K562 (cell line): Measurements from ENCODE around the gene ANO8. TPM values are rescaled to one million over a fixed set of nuclear protein-coding genes. Genes with fewer than 3 reads are reported as not detected.

ENCODE experiments used
- BMI1 ChIP-seq: fragments of 150-350 bp; IDR thresholded peaks from 2 replicates; pipeline ENCODE4 v1.6.1; 2014; ENCODE audit warnings: low read length
- CHD2 ChIP-seq: IDR thresholded peaks from 2 replicates; pipeline ENCODE4 v1.6.1; 2011; ENCODE audit warnings: low read depth, low read length
- FOXK1 ChIP-seq: sonication (generic); formaldehyde crosslinking; IDR thresholded peaks from 2 replicates; pipeline ENCODE4 v1.8.0; 2022; ENCODE audit warnings: missing genetic modification reagents, mild to moderate bottlenecking, borderline replicate concordance
- HMGN3 ChIP-seq: IDR thresholded peaks from 2 replicates; pipeline ENCODE4 v1.6.1; 2011; ENCODE audit warnings: borderline replicate concordance, low read depth, mild to moderate bottlenecking, mixed read lengths, low read length; ENCODE audit not compliant: insufficient read length; ENCODE audit errors: extremely low read depth
- KDM2B ChIP-seq: fragments of 250-450 bp; sonication (Bioruptor Pico); IDR thresholded peaks from 2 replicates; pipeline ENCODE4 v1.8.0; 2021; ENCODE audit warnings: mild to moderate bottlenecking, moderate library complexity
- NELFE ChIP-seq: IDR thresholded peaks from 2 replicates; pipeline ENCODE4 v1.6.1; 2011; ENCODE audit warnings: mild to moderate bottlenecking; ENCODE audit not compliant: insufficient read depth, insufficient read length
- NFIC ChIP-seq: fragments of 450-650 bp; IDR thresholded peaks from 2 replicates; pipeline ENCODE4 v1.6.1; 2017; ENCODE audit warnings: mild to moderate bottlenecking, inconsistent platforms
- NFRKB ChIP-seq: fragments of 450-650 bp; IDR thresholded peaks from 2 replicates; pipeline ENCODE4 v1.6.1; 2016; ENCODE audit warnings: low read depth
- POLR2AphosphoS5 ChIP-seq: IDR thresholded peaks from 2 replicates; pipeline ENCODE4 v1.6.1; 2011; ENCODE audit warnings: mild to moderate bottlenecking, low read depth, low read length, moderate library complexity; ENCODE audit not compliant: control insufficient read depth, insufficient read depth
- RNF219 ChIP-seq: fragments of 250-450 bp; sonication (Bioruptor Pico); IDR thresholded peaks from 2 replicates; pipeline ENCODE4 v1.5.0; 2022; ENCODE audit warnings: mild to moderate bottlenecking
- SMARCA4 ChIP-seq: fragments of 450-650 bp; IDR thresholded peaks from 2 replicates; pipeline ENCODE4 v1.6.1; 2016
- SREBF2 ChIP-seq: sonication (generic); formaldehyde crosslinking; IDR thresholded peaks from 2 replicates; pipeline ENCODE4 v1.4.0; 2020; ENCODE audit warnings: mild to moderate bottlenecking, missing genetic modification reagents
- VEZF1 ChIP-seq: fragments of 200-800 bp; sonication (Bioruptor generic); IDR thresholded peaks from 2 replicates; pipeline ENCODE4 v1.6.1; 2017; ENCODE audit warnings: missing genetic modification characterization, missing compliant biosample characterization
- ZNF282 ChIP-seq: sonication (generic); formaldehyde crosslinking; IDR thresholded peaks from 2 replicates; pipeline ENCODE4 v1.8.1; 2023; ENCODE audit warnings: missing genetic modification reagents
- ZNF431 ChIP-seq: sonication (generic); formaldehyde crosslinking; IDR thresholded peaks from 2 replicates; pipeline ENCODE4 v1.8.0; 2022; ENCODE audit warnings: mild to moderate bottlenecking, missing genetic modification reagents
- ZNF780A ChIP-seq: fragments of 250-450 bp; sonication (Bioruptor Pico); IDR thresholded peaks from 2 replicates; pipeline ENCODE4 v1.5.0; 2021; ENCODE audit warnings: mild to moderate bottlenecking
- polyA plus RNA-seq, 8 experiments: library from polyadenylated mRNA; depleted of rRNA in 4 of 8; stranded (reverse) in 5 of 8; unstranded in 3 of 8; fragments of >200 nt; fragmentation: Nextera tagmentation in 2 of 8; fragmentation: Illumina TruSeq in 1 of 8; extraction: Ambion mirVana in 2 of 8; extraction: Trizol in 1 of 8; gene quantifications; 2 replicates each; pipeline versions ENCODE4 v1.2.1 to v1.2.3, GENCODE V29; 2011 to 2014; ENCODE audit warnings: inconsistent platforms in 1 of 8, missing spikeins in 1 of 8
- total RNA-seq, 7 experiments: library from RNA; depleted of rRNA in 6 of 7; stranded (reverse); fragments of >200 nt in 6 of 7; fragmentation: Illumina TruSeq in 2 of 7; extraction: Trizol in 2 of 7; gene quantifications; 2 replicates each; pipeline versions ENCODE4 v1.2.1 to v1.2.3, GENCODE V29; 2011 to 2021; ENCODE audit warnings: low replicate concordance in 1 of 7
- TF ChIP-seq, protein P1 (sequence below): sonication (generic); formaldehyde crosslinking; IDR thresholded peaks from 2 replicates; pipeline ENCODE4 v1.8.0; 2022; ENCODE audit warnings: mild to moderate bottlenecking, missing genetic modification reagents
- TF ChIP-seq, protein P2 (sequence below): sonication (generic); formaldehyde crosslinking; IDR thresholded peaks from 2 replicates; pipeline ENCODE4 v1.8.0; 2022; ENCODE audit warnings: mild to moderate bottlenecking, missing genetic modification reagents, borderline replicate concordance
- TF ChIP-seq, protein P3 (sequence below): fragments of 450-650 bp; IDR thresholded peaks from 2 replicates; pipeline ENCODE4 v1.6.1; 2017; ENCODE audit warnings: antibody characterized with exemption

Gene ANO8
- total and polyA plus RNA-seq, 9 of the 15 experiments (the other 6 are each of a cell fraction or from before 2014, with no cell fraction given), result 0.07 to 7.6 (median 2.3) TPM; not detected in 1

DNA sequence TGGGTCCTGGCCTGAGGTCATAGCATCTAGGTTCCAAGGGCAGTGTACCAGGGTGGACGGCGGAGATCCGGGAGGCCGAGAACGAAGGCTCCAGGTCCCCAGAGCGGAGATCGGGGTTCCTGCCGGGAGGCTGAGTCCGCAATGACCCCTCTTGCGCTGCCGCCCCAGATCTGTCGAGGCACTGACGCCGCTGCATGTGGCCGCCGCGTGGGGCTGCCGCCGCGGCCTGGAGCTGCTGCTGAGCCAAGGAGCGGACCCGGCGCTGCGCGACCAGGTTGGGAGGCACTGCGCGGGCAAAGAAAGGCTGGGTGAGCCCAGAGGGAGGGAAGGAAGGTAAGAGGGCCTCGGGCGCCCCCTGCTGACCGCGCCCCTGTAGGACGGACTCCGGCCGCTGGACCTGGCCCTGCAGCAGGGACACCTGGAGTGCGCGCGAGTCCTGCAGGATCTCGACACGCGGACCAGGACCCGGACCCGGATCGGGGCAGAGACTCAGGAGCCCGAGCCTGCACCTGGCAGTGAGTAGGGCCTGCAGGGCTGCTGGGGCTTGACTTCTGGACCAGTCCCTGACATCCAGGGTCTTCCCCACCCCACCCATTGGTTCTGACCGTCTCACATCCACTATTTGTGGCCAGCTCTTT lies 52.0 kb downstream of the ANO8 start (continued):
- no peak for TF ChIP-seq ZNF282 (CRISPR knock-in tag)
- TF ChIP-seq NFRKB, result no peak
- TF ChIP-seq, protein P1, sequence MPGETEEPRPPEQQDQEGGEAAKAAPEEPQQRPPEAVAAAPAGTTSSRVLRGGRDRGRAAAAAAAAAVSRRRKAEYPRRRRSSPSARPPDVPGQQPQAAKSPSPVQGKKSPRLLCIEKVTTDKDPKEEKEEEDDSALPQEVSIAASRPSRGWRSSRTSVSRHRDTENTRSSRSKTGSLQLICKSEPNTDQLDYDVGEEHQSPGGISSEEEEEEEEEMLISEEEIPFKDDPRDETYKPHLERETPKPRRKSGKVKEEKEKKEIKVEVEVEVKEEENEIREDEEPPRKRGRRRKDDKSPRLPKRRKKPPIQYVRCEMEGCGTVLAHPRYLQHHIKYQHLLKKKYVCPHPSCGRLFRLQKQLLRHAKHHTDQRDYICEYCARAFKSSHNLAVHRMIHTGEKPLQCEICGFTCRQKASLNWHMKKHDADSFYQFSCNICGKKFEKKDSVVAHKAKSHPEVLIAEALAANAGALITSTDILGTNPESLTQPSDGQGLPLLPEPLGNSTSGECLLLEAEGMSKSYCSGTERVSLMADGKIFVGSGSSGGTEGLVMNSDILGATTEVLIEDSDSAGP (CRISPR knock-in tag), result no peak
- no peak for TF ChIP-seq ZNF780A (CRISPR knock-in tag)
- TF ChIP-seq SREBF2, result no peak
- TF ChIP-seq, protein P2, sequence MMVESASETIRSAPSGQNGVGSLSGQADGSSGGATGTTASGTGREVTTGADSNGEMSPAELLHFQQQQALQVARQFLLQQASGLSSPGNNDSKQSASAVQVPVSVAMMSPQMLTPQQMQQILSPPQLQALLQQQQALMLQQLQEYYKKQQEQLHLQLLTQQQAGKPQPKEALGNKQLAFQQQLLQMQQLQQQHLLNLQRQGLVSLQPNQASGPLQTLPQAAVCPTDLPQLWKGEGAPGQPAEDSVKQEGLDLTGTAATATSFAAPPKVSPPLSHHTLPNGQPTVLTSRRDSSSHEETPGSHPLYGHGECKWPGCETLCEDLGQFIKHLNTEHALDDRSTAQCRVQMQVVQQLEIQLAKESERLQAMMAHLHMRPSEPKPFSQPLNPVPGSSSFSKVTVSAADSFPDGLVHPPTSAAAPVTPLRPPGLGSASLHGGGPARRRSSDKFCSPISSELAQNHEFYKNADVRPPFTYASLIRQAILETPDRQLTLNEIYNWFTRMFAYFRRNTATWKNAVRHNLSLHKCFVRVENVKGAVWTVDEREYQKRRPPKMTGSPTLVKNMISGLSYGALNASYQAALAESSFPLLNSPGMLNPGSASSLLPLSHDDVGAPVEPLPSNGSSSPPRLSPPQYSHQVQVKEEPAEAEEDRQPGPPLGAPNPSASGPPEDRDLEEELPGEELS (CRISPR knock-in tag), result peak; percentile 52; the same call in 1 of the 2 replicates
- peak; percentile 81; the same call in 1 of the 2 replicates for TF ChIP-seq KDM2B (CRISPR knock-in tag)
- TF ChIP-seq FOXK1 (CRISPR knock-in tag), result no peak
- TF ChIP-seq, protein P3, sequence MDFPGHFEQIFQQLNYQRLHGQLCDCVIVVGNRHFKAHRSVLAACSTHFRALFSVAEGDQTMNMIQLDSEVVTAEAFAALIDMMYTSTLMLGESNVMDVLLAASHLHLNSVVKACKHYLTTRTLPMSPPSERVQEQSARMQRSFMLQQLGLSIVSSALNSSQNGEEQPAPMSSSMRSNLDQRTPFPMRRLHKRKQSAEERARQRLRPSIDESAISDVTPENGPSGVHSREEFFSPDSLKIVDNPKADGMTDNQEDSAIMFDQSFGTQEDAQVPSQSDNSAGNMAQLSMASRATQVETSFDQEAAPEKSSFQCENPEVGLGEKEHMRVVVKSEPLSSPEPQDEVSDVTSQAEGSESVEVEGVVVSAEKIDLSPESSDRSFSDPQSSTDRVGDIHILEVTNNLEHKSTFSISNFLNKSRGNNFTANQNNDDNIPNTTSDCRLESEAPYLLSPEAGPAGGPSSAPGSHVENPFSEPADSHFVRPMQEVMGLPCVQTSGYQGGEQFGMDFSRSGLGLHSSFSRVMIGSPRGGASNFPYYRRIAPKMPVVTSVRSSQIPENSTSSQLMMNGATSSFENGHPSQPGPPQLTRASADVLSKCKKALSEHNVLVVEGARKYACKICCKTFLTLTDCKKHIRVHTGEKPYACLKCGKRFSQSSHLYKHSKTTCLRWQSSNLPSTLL, result no peak
- no peak for TF ChIP-seq BMI1
- peak; percentile 41 for TF ChIP-seq HMGN3
- TF ChIP-seq VEZF1 (CRISPR knock-in tag), result no peak
- TF ChIP-seq RNF219 (CRISPR knock-in tag), result no peak
- TF ChIP-seq ZNF431 (CRISPR knock-in tag), result no peak
- no peak; the same call in 1 of the 2 replicates for TF ChIP-seq NFIC
- no peak for TF ChIP-seq POLR2AphosphoS5
- no peak for TF ChIP-seq NELFE
- TF ChIP-seq SMARCA4, result no peak
- no peak for TF ChIP-seq CHD2
